T-helper 17 cell (primary cell): ENCODE data around the gene TAOK1. TPM values are rescaled to one million over a fixed set of nuclear protein-coding genes. Genes with fewer than 3 reads are reported as not detected.
A peak's percentile ranks its signal among the peaks of the same experiment; 100 is the strongest.
"Not testable (repeated sequence)": the region's sequence is repeated elsewhere in the genome, so short reads cannot be mapped to it uniquely, and the experiment has no call there.

ENCODE experiments used
- ATAC-seq: fragments of 150-1000 bp; cut with Tn5 transposase; 2 replicates; pipeline ENCODE4 v1.10.0; 2021; ENCODE audit warnings: mild to moderate bottlenecking, moderate library complexity
- DNase-seq, 3 donors: peaks; one replicate each; pipeline versions ENCODE4 v3.0.0 to v3.0.0-alpha.2; 2020 to 2021
- H3K9me3 ChIP-seq: one replicate; pipeline ENCODE4 v1.7.0; 2013; ENCODE audit warnings: low read length, mild to moderate bottlenecking; ENCODE audit not compliant: control insufficient read depth, poor library complexity, severe bottlenecking
- H3K27ac Mint-ChIP-seq: one replicate; pipeline ENCODE4 v1.8.0; 2022; ENCODE audit warnings: mild to moderate bottlenecking, moderate library complexity, mixed read lengths
- H3K27me3 Mint-ChIP-seq: one replicate; pipeline ENCODE4 v1.8.0; 2022; ENCODE audit warnings: mixed read lengths
- H3K36me3 Mint-ChIP-seq: one replicate; pipeline ENCODE4 v1.8.0; 2022; ENCODE audit warnings: low read depth, mixed read lengths
- H3K4me1 Mint-ChIP-seq: one replicate; pipeline ENCODE4 v1.8.0; 2022; ENCODE audit warnings: mild to moderate bottlenecking, mixed read lengths
- H3K4me3 Mint-ChIP-seq: one replicate; pipeline ENCODE4 v1.8.0; 2022; ENCODE audit warnings: mild to moderate bottlenecking, moderate library complexity, mixed read lengths
- total RNA-seq, 4 donors: library from RNA in 2 of 4; stranded (reverse) in 2 of 4; gene quantifications; one replicate each; pipeline ENCODE4 v1.2.3 and lab custom pipeline; 2022 to 2026

Gene TAOK1
- total RNA-seq, 2 donors from 2014 or later: 54.3 to 58.2 TPM

DNA sequence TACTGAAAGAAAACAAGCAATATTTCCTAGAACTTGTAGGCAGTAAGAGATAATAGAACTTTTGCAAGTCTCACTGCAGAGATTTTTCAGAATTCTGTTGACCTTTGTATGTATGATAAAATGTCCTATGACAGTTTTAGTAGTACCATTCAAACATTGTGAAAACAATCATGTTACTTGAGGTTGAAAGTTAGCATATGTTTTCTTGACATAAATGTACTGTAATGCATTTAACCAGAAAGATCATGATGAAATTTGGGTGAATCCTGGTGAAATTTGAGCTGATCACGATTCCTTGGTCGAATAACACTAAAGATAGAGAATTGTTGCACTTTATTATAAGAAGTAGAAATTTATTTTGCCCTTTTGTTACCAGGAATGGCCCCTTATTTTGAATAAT is 85.7 kb downstream of the TAOK1 start:
- H3K36me3 Mint-ChIP-seq: peaks cover 3% of the 10 kb centered on the region
- H3K4me1 Mint-ChIP-seq: peaks cover 5% of the 10 kb centered on the region
- ATAC-seq (no peak), DNase-seq (no peak)
- no peaks in the 10 kb centered on the region for H3K27me3 Mint-ChIP-seq
- no peak overlapping the region for H3K27ac Mint-ChIP-seq
- no peaks in the 10 kb centered on the region for H3K9me3 ChIP-seq
- no peak overlapping the region for H3K4me3 Mint-ChIP-seq

- H3K27me3 Mint-ChIP-seq, DNase-seq, H3K9me3 ChIP-seq, H3K36me3 Mint-ChIP-seq, ATAC-seq, H3K4me1 Mint-ChIP-seq, H3K4me3 Mint-ChIP-seq, H3K27ac Mint-ChIP-seq: not testable (repeated sequence)
Observed at GRCh38 chr17:29480249-29480928, 90.2 kb downstream of the TAOK1 start.

GRCh38 chr17:29483503-29483902 is 93.3 kb downstream of the TAOK1 start:
- H3K9me3 ChIP-seq: no peaks in the 10 kb centered on the region
- Mint-ChIP-seq H3K36me3 (peaks cover 2% of the 10 kb centered on the region), H3K27me3 (no peaks in the 10 kb centered on the region), H3K4me1 (peaks cover 2% of the 10 kb centered on the region), H3K27ac (no peak overlapping the region), H3K4me3 (no peak overlapping the region)
- ATAC-seq (no peak), DNase-seq (no peak)

DNA sequence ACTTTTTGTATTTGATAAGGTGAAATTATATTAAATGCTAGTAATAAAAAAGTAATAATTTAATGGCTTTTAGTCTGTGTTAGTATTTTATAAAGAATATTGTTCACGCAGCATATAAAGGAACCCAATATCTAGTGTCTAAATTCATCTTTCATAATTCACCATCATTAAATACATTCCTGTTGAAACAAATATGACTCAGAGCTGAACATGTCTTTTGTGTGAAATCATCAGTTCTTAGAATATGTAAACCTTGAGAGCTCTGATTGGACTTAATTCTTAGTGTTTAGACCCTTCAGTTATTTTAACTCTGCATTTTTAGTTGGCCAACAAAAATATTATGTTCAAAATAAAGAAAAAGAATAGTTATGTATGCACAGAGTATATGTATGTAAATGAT is 104.8 kb downstream of the TAOK1 start:
- ATAC-seq (no peak), DNase-seq (no peak)
- Mint-ChIP-seq H3K4me3 (no peak overlapping the region), H3K27me3 (no peaks in the 10 kb centered on the region), H3K36me3 (peaks cover 2% of the 10 kb centered on the region), H3K27ac (no peak overlapping the region), H3K4me1 (peaks cover 3% of the 10 kb centered on the region)
- no peaks in the 10 kb centered on the region for H3K9me3 ChIP-seq

GRCh38 chr17:29504711-29505110 is 114.5 kb downstream of the TAOK1 start:
- no peak overlapping the region for H3K4me3 Mint-ChIP-seq
- no peaks in the 10 kb centered on the region for H3K27me3 Mint-ChIP-seq
- H3K4me1 Mint-ChIP-seq: peaks cover 2% of the 10 kb centered on the region
- ATAC-seq (no peak), DNase-seq (no peak)
- no peaks in the 10 kb centered on the region for H3K9me3 ChIP-seq
- H3K36me3 Mint-ChIP-seq: peaks cover 4% of the 10 kb centered on the region
- no peak overlapping the region for H3K27ac Mint-ChIP-seq

GRCh38 chr17:29505836-29506235 is 115.7 kb downstream of the TAOK1 start:
- H3K36me3 Mint-ChIP-seq: peaks cover 4% of the 10 kb centered on the region

GRCh38 chr17:29510953-29511352 is 120.8 kb downstream of the TAOK1 start:
- DNase-seq (no peak), ATAC-seq (no peak)
- H3K36me3 Mint-ChIP-seq: peaks cover 2% of the 10 kb centered on the region
- H3K27me3 Mint-ChIP-seq: no peaks in the 10 kb centered on the region
- H3K27ac Mint-ChIP-seq: no peak overlapping the region
- peaks cover 2% of the 10 kb centered on the region for H3K4me1 Mint-ChIP-seq
- H3K4me3 Mint-ChIP-seq: no peak overlapping the region
- no peaks in the 10 kb centered on the region for H3K9me3 ChIP-seq

More at GRCh38 chr17:29505836-29506235, 115.7 kb downstream of the TAOK1 start:
- DNase-seq: no peak
- Mint-ChIP-seq H3K4me3 (no peak overlapping the region), H3K27ac (no peak overlapping the region), H3K4me1 (peaks cover 2% of the 10 kb centered on the region), H3K27me3 (no peaks in the 10 kb centered on the region)
- no peaks in the 10 kb centered on the region for H3K9me3 ChIP-seq
- ATAC-seq: no peak

DNA sequence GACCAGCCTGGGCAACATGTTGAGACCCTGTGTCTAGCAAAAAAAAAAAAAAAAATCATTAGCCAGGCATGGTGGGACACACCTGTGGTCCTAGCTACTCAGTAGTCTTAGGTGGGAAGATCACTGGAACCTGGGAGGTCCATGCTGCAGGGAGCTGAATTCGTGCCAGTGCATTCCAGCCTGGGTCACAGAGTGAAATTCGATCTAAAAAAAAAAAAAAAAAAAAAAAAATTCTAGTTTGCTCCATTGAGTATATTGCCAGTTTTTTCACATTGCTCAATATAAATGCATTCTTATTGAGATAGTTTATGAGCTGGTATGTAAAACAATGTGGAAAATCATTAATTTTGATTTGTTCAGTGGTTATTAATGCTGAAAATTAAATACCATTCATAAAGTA is 124.6 kb downstream of the TAOK1 start:
- Mint-ChIP-seq H3K27me3 (no peaks in the 10 kb centered on the region), H3K4me1 (no peaks in the 10 kb centered on the region), H3K36me3 (no peaks in the 10 kb centered on the region), H3K4me3 (no peak overlapping the region), H3K27ac (no peak overlapping the region)
- no peak for DNase-seq
- ATAC-seq: no peak
- H3K9me3 ChIP-seq: no peaks in the 10 kb centered on the region

- ATAC-seq (no peak), DNase-seq (no peak)
- H3K9me3 ChIP-seq: no peaks in the 10 kb centered on the region
- Mint-ChIP-seq H3K4me1 (no peaks in the 10 kb centered on the region), H3K4me3 (no peak overlapping the region), H3K36me3 (no peaks in the 10 kb centered on the region), H3K27ac (no peak overlapping the region), H3K27me3 (no peaks in the 10 kb centered on the region)
Observed at GRCh38 chr17:29518359-29518758, 128.2 kb downstream of the TAOK1 start.

DNA sequence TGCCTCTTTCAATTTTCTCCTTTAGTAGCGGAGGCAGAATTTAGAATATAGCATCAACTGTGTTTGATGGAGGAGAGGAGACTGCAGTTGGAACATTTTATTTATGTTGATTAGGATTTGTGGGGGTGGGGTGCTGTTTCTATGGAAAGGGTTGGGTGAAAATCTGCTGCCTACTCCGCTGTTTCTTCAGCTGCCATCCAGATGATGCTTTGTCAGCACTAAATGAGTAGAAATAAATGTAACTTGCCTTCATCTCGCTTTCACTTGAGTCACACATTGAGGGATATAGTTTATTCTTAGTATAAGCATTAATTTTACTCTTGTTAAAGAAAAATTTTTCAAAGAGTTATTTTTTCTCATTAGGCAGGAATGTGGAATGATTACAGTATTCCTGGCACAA is 134.5 kb downstream of the TAOK1 start:
- H3K4me1 Mint-ChIP-seq: no peaks in the 10 kb centered on the region
- no peak overlapping the region for H3K4me3 Mint-ChIP-seq
- H3K36me3 Mint-ChIP-seq: no peaks in the 10 kb centered on the region
- H3K27me3 Mint-ChIP-seq: no peaks in the 10 kb centered on the region
- ATAC-seq: no peak
- no peak for DNase-seq
- H3K9me3 ChIP-seq: no peaks in the 10 kb centered on the region
- peak overlapping the region; percentile 54 for H3K27ac Mint-ChIP-seq

- Mint-ChIP-seq H3K27me3 (no peaks in the 10 kb centered on the region), H3K36me3 (peaks cover 5% of the 10 kb centered on the region), H3K4me1 (no peaks in the 10 kb centered on the region), H3K27ac (no peak overlapping the region), H3K4me3 (no peak overlapping the region)
- DNase-seq (no peak), ATAC-seq (no peak)
- H3K9me3 ChIP-seq: no peaks in the 10 kb centered on the region
Observed at GRCh38 chr17:29526322-29526721, 136.2 kb downstream of the TAOK1 start.

GRCh38 chr17:29533976-29534375 is 143.8 kb downstream of the TAOK1 start:
- H3K27me3 Mint-ChIP-seq: no peaks in the 10 kb centered on the region
- H3K9me3 ChIP-seq: no peaks in the 10 kb centered on the region
- H3K4me1 Mint-ChIP-seq: no peaks in the 10 kb centered on the region
- peaks cover 7% of the 10 kb centered on the region for H3K36me3 Mint-ChIP-seq
- H3K4me3 Mint-ChIP-seq: no peak overlapping the region
- peak overlapping the region; percentile 9 for H3K27ac Mint-ChIP-seq
- no peak for DNase-seq
- no peak for ATAC-seq

GRCh38 chr17:29544066-29544465 is 153.9 kb downstream of the TAOK1 start:
- Mint-ChIP-seq H3K4me1 (peaks cover 7% of the 10 kb centered on the region), H3K36me3 (peaks cover 2% of the 10 kb centered on the region), H3K27me3 (no peaks in the 10 kb centered on the region), H3K27ac (no peak overlapping the region), H3K4me3 (no peak overlapping the region)
- DNase-seq (no peak), ATAC-seq (no peak)
- no peaks in the 10 kb centered on the region for H3K9me3 ChIP-seq

- no peaks in the 10 kb centered on the region for H3K27me3 Mint-ChIP-seq
- peaks cover 2% of the 10 kb centered on the region for H3K36me3 Mint-ChIP-seq
- no peaks in the 10 kb centered on the region for H3K9me3 ChIP-seq
- DNase-seq: no peak
- H3K4me1 Mint-ChIP-seq: peaks cover 15% of the 10 kb centered on the region
- no peak overlapping the region for H3K4me3 Mint-ChIP-seq
- no peak for ATAC-seq
- no peak overlapping the region for H3K27ac Mint-ChIP-seq
Observed at GRCh38 chr17:29546085-29546484, 155.9 kb downstream of the TAOK1 start.
